IMR-90 (cell line): ENCODE data around the gene UBXN2A. TPM values are rescaled to one million over a fixed set of nuclear protein-coding genes. Genes with fewer than 3 reads are reported as not detected.

ENCODE experiments used
- ATAC-seq: fragments of 200-7000 bp; cut with Tn5 transposase; 2 replicates; pipeline ENCODE4 v1.9.1; 2020; ENCODE audit warnings: low read depth, mild to moderate bottlenecking, moderate library complexity
- BruUV-seq: library from RNA; stranded (reverse); fragments of 400-500 nt; replicated peaks from 2 replicates; lab custom pipeline; 2021; lab: Mats Ljungman, UMichigan
- CTCF ChIA-PET: fragments of 300-600 bp; formaldehyde crosslinking; extraction: SDS; loops from one replicate; lab custom pipeline; 2021; ENCODE audit warnings: antibody characterized with exemption; lab: Yijun Ruan, JAX
- POLR2A ChIA-PET: fragments of 300-600 bp; sonication (Branson Sonifier 250); formaldehyde crosslinking; loops from one replicate; lab custom pipeline; 2022; ENCODE audit warnings: antibody characterized with exemption; ENCODE audit not compliant: unreplicated experiment; lab: Charles Lee
- DNase-seq: peaks from one replicate; pipeline ENCODE4 v3.0.0; 2013
- H2AFZ ChIP-seq: replicated peaks from 2 replicates; pipeline ENCODE3; 2013; ENCODE audit warnings: low read length, mild to moderate bottlenecking; ENCODE audit not compliant: poor library complexity
- H2AK5ac ChIP-seq: 2 replicates; pipeline ENCODE4 v1.6.1; 2013; ENCODE audit warnings: low read depth, low read length, inconsistent platforms
- H2AK9ac ChIP-seq: replicated peaks from 2 replicates; pipeline ENCODE3; 2013; ENCODE audit warnings: mild to moderate bottlenecking, low read depth, low read length, moderate library complexity; ENCODE audit not compliant: poor library complexity
- H2BK120ac ChIP-seq: 2 replicates; pipeline ENCODE4 v1.6.1; 2013; ENCODE audit warnings: low read depth, low read length, inconsistent platforms
- H2BK15ac ChIP-seq: 3 replicates; pipeline ENCODE4 v1.6.1; 2013; ENCODE audit warnings: low read depth, low read length, inconsistent platforms
- H2BK20ac ChIP-seq: 2 replicates; pipeline ENCODE4 v1.6.1; 2013; ENCODE audit warnings: low read depth, mild to moderate bottlenecking, inconsistent platforms, low read length, moderate library complexity
- H2BK5ac ChIP-seq: 2 replicates; pipeline ENCODE4 v1.6.1; 2013; ENCODE audit warnings: mild to moderate bottlenecking, low read depth, low read length, inconsistent platforms; ENCODE audit not compliant: poor library complexity, severe bottlenecking
- H3K14ac ChIP-seq: replicated peaks from 2 replicates; pipeline ENCODE4 v1.6.1; 2013; ENCODE audit warnings: low read depth, low read length, inconsistent platforms
- H3K18ac ChIP-seq: 2 replicates; pipeline ENCODE4 v1.6.1; 2013; ENCODE audit warnings: low read depth, low read length, control low read depth
- H3K23ac ChIP-seq: 2 replicates; pipeline ENCODE4 v1.6.1; 2013; ENCODE audit warnings: low read depth, low read length, inconsistent platforms
- H3K27ac ChIP-seq: 2 replicates; pipeline ENCODE4 v1.5.1; 2013; ENCODE audit warnings: mild to moderate bottlenecking, control low read depth, low read length; ENCODE audit not compliant: insufficient read depth
- H3K27me3 ChIP-seq: 2 replicates; pipeline ENCODE4 v1.6.1; 2013; ENCODE audit warnings: low read length; ENCODE audit not compliant: control insufficient read depth, insufficient read depth
- H3K36me3 ChIP-seq: 2 replicates; pipeline ENCODE4 v1.6.1; 2013; ENCODE audit warnings: low read length, mixed read lengths; ENCODE audit not compliant: control insufficient read depth, insufficient read depth
- H3K4ac ChIP-seq: 2 replicates; pipeline ENCODE4 v1.6.1; 2013; ENCODE audit warnings: low read depth, low read length, inconsistent platforms
- H3K4me1 ChIP-seq: 2 replicates; pipeline ENCODE4 v1.6.1; 2013; ENCODE audit warnings: low read length, mixed read lengths; ENCODE audit not compliant: control insufficient read depth, insufficient read depth
- H3K4me2 ChIP-seq: 2 replicates; pipeline ENCODE4 v1.6.1; 2013; ENCODE audit warnings: low read depth, mild to moderate bottlenecking, control low read depth, low read length, moderate library complexity
- H3K4me3 ChIP-seq: 2 replicates; pipeline ENCODE4 v1.5.1; 2013; ENCODE audit warnings: low read depth, mild to moderate bottlenecking, control low read depth, low read length, moderate library complexity; ENCODE audit not compliant: insufficient read depth
- H3K56ac ChIP-seq: 2 replicates; pipeline ENCODE4 v1.6.1; 2013; ENCODE audit warnings: low read length, inconsistent platforms; ENCODE audit not compliant: insufficient read depth; ENCODE audit errors: extremely low read depth
- H3K79me1 ChIP-seq, 2 experiments: 2 replicates each; pipeline ENCODE4 v1.6.1; 2013; ENCODE audit warnings: low read length in 2 of 2, inconsistent platforms in 1 of 2, low read depth in 1 of 2
- H3K9ac ChIP-seq: 2 replicates; pipeline ENCODE4 v1.6.1; 2013; ENCODE audit warnings: low read depth, low read length, control low read depth
- H3K9me1 ChIP-seq: 2 replicates; pipeline ENCODE4 v1.6.1; 2013; ENCODE audit warnings: low read length, inconsistent platforms; ENCODE audit not compliant: insufficient read depth
- H3K9me3 ChIP-seq: 2 replicates; pipeline ENCODE4 v1.6.1; 2013; ENCODE audit warnings: low read length; ENCODE audit not compliant: control insufficient read depth, insufficient read depth
- H4K20me1 ChIP-seq: 2 replicates; pipeline ENCODE4 v1.6.1; 2013; ENCODE audit warnings: low read length, inconsistent platforms; ENCODE audit not compliant: insufficient read depth
- H4K5ac ChIP-seq: 2 replicates; pipeline ENCODE4 v1.6.1; 2013; ENCODE audit warnings: mild to moderate bottlenecking, low read depth, low read length, control low read depth
- H4K8ac ChIP-seq, 2 experiments: 2 replicates each; pipeline ENCODE4 v1.6.1; 2013; ENCODE audit warnings: low read depth in 2 of 2, low read length in 2 of 2, control low read depth in 1 of 2, inconsistent platforms in 1 of 2
- H4K91ac ChIP-seq: 2 replicates; pipeline ENCODE4 v1.6.1; 2013; ENCODE audit warnings: low read depth, low read length, inconsistent platforms; ENCODE audit not compliant: insufficient read depth
- CEBPB ChIP-seq: IDR thresholded peaks from 2 replicates; pipeline ENCODE4 v1.6.1; 2012; ENCODE audit warnings: low read depth, low read length, improper control_type of control experiment
- MAFK ChIP-seq: IDR thresholded peaks from 2 replicates; pipeline ENCODE4 v1.6.1; 2012; ENCODE audit warnings: low read depth, low read length, improper control_type of control experiment
- RAD21 ChIP-seq: IDR thresholded peaks from 2 replicates; pipeline ENCODE4 v1.6.1; 2012; ENCODE audit warnings: low read length, improper control_type of control experiment
- WGBS, 2 experiments: methylation state at CpG; one replicate each; pipeline versions ENCODE4 v1.1.5 to v1.1.7; 2013; ENCODE audit warnings: missing lambda C conversion rate in 2 of 2; ENCODE audit not compliant: insufficient read length in 1 of 2; ENCODE audit errors: extremely low coverage in 2 of 2; 5-methylcytosine and 5-hydroxymethylcytosine counted together
- dilution Hi-C: fragments of 300-500 bp; cut with HindIII; formaldehyde crosslinking; loops from one replicate; pipeline ENCODE4 v1.14.3; 2018; ENCODE audit warnings: low sequenced_read_pairs; ENCODE audit not compliant: unreplicated experiment
- in situ Hi-C: fragments of 300-500 bp; cut with MboI; formaldehyde crosslinking; loops from 3 replicates; pipeline ENCODE4 v1.14.3; 2019; ENCODE audit warnings: low sequenced_read_pairs, inconsistent platforms, mixed read lengths
- intact Hi-C: fragments of 100-400 bp; cut with micrococcal nuclease; formaldehyde crosslinking; loops from 2 replicates; pipeline ENCODE4 v1.10.0; 2022
- polyA plus RNA-seq, 3 experiments: library from polyadenylated mRNA; depleted of rRNA; stranded (reverse); fragments of >200 nt; gene quantifications; 2 replicates each; pipeline ENCODE4 v1.2.3, GENCODE V29; 2012; ENCODE audit warnings: low replicate concordance in 1 of 3
- total RNA-seq: library from RNA; depleted of rRNA; stranded (reverse); fragments of >200 nt; gene quantifications from 2 replicates; pipeline ENCODE4 v1.2.3, GENCODE V29; 2012

Gene UBXN2A
- total and polyA plus RNA-seq, 2 of the 4 experiments (the other 2 are of a cell fraction), result 4.6 to 7.7 TPM

GRCh38 chr2:23915327-23915726 is 24.9 kb upstream of the UBXN2A start:
- H2BK120ac ChIP-seq, result no peak overlapping the region
- H3K27ac ChIP-seq, result no peak overlapping the region
- no peak overlapping the region for H3K18ac ChIP-seq
- H3K9me1 ChIP-seq, result peaks cover 3% of the 10 kb centered on the region
- no peak overlapping the region for H2AK9ac ChIP-seq
- dilution Hi-C loops, result no loop called here
- H3K14ac ChIP-seq, result no peak overlapping the region
- no peaks in the 10 kb centered on the region for H3K4me1 ChIP-seq
- H4K5ac ChIP-seq, result no peak overlapping the region
- H3K4me2 ChIP-seq, result no peak overlapping the region
- CTCF ChIA-PET, result no interaction called here
- H4K20me1 ChIP-seq, result peaks cover 30% of the 10 kb centered on the region
- no peak overlapping the region for H3K4ac ChIP-seq
- H2AK5ac ChIP-seq, result no peak overlapping the region
- no TSS peak for BruUV-seq
- DNase-seq (no peak), ATAC-seq (no peak)
- H3K56ac ChIP-seq, result no peak overlapping the region
- H4K91ac ChIP-seq, result no peak overlapping the region
- in situ Hi-C loops, result no loop called here
- H3K27me3 ChIP-seq, result no peaks in the 10 kb centered on the region
- no peaks in the 10 kb centered on the region; the same call in 1 of the 2 replicates for H3K36me3 ChIP-seq
- no peak overlapping the region for H3K9ac ChIP-seq
- no peak overlapping the region for H2BK15ac ChIP-seq
- H4K8ac ChIP-seq, result no peak overlapping the region
- TF ChIP-seq CEBPB (no peak), MAFK (no peak), RAD21 (no peak)
- H2AFZ ChIP-seq, result no peak overlapping the region
- WGBS, 2 experiments, result 60% methylated on average over 1 of the region's 7 CpGs; no CpG with 5 or more reads in 1 of the 2 experiments
- peaks cover 28 to 56% of the 10 kb centered on the region in 2 experiments for H3K79me1 ChIP-seq
- no peak overlapping the region for H2BK20ac ChIP-seq
- no peak overlapping the region for H3K4me3 ChIP-seq
- no peak overlapping the region for H2BK5ac ChIP-seq
- no peak overlapping the region for H3K23ac ChIP-seq
- intact Hi-C loops, result no loop called here
- no peaks in the 10 kb centered on the region for H3K9me3 ChIP-seq
- POLR2A ChIA-PET, result interaction anchor here (0.7 kb wide), 1 partner anchor 19 kb away, joined by 11 read pairs; no protein-coding TSS in a partner anchor
